BLaER1 treated with 17β-estradiol and CSF1 and Interleukin-3, amounts not matched to agents 10 nM and 100 nM (cell line): ENCODE results near the gene OSBPL10.
"Not testable (repeated sequence)": the region's sequence is repeated elsewhere in the genome, so short reads cannot be mapped to it uniquely, and the experiment has no call there.

Experiments
- H3K27ac ChIP-seq, 11 experiments: shearing (Covaris generic); formaldehyde crosslinking; 2 replicates each; pipeline ENCODE4 v1.8.1; 2022
- H3K27me3 ChIP-seq, 11 experiments: shearing (Covaris generic); formaldehyde crosslinking; 2 replicates each; pipeline ENCODE4 v1.8.1; 2022
- H3K36me3 ChIP-seq, 11 experiments: shearing (Covaris generic); formaldehyde crosslinking; 2 replicates each; pipeline ENCODE4 v1.8.1; 2022
- H3K4me1 ChIP-seq, 10 experiments: shearing (Covaris generic); formaldehyde crosslinking; 2 replicates each; pipeline ENCODE4 v1.8.1; 2022
- H3K4me2 ChIP-seq, 11 experiments: shearing (Covaris generic); formaldehyde crosslinking; 2 replicates each; pipeline ENCODE4 v1.8.1; 2022
- H3K4me3 ChIP-seq, 10 experiments: shearing (Covaris generic); formaldehyde crosslinking; 2 replicates each; pipeline ENCODE4 v1.8.1; 2022
- H3K9ac ChIP-seq, 11 experiments: shearing (Covaris generic); formaldehyde crosslinking; 2 replicates each; pipeline ENCODE4 v1.8.1; 2022
- H3K9me3 ChIP-seq, 11 experiments: shearing (Covaris generic); formaldehyde crosslinking; replicated peaks in 1 of 11; 2 replicates each; pipeline ENCODE4 v1.8.1; 2022
- H4K20me1 ChIP-seq, 11 experiments: shearing (Covaris generic); formaldehyde crosslinking; 2 replicates each; pipeline ENCODE4 v1.8.1; 2022
- Cebpa-rat ChIP-seq, 11 experiments: shearing (Covaris generic); IDR thresholded peaks; 2 replicates each; pipeline ENCODE4 v1.8.1; 2022

Gene OSBPL10

GRCh38 chr3:31790193-31791089, 190.6 kb downstream of the OSBPL10 start:
- 0 out of 22 replicates have a peak, but pooled peaks cover 0 to 2% (median 0%) of the 10 kb centered on the region in 11 experiments for H3K9me3 ChIP-seq
- no peaks in the 10 kb centered on the region for H4K20me1 ChIP-seq
- H3K9ac ChIP-seq, result no peak overlapping the region
- H3K27ac ChIP-seq, result no peak overlapping the region
- no peak overlapping the region for H3K4me2 ChIP-seq
- TF ChIP-seq Cebpa-rat (IDR thresholded peaks at IDR 0.05), result no peak
- H3K27me3 ChIP-seq, result no peaks in the 10 kb centered on the region
- no peaks in the 10 kb centered on the region for H3K4me1 ChIP-seq
- H3K36me3 ChIP-seq, result no peaks in the 10 kb centered on the region
- no peak overlapping the region for H3K4me3 ChIP-seq

- H3K36me3 ChIP-seq, result no peaks in the 10 kb centered on the region
- no peak overlapping the region for H3K9ac ChIP-seq
- no peaks in the 10 kb centered on the region for H3K27me3 ChIP-seq
- H3K4me2 ChIP-seq, result no peak overlapping the region
- no peaks in the 10 kb centered on the region for H3K4me1 ChIP-seq
- H3K4me3 ChIP-seq, result no peak overlapping the region
- H4K20me1 ChIP-seq, result no peaks in the 10 kb centered on the region
- TF ChIP-seq Cebpa-rat (IDR thresholded peaks at IDR 0.05), result no peak
- H3K9me3 ChIP-seq, result no peaks in the 10 kb centered on the region
- no peak overlapping the region for H3K27ac ChIP-seq
These were observed 191.6 kb downstream of the OSBPL10 start for GRCh38 chr3:31789429-31789828.

- no peaks in the 10 kb centered on the region for H4K20me1 ChIP-seq
- H3K4me2 ChIP-seq, result no peak overlapping the region
- peaks cover 0 to 6% (median 0%) of the 10 kb centered on the region in 11 experiments; a peak in 3 of 22 replicates for H3K9me3 ChIP-seq
- H3K4me3 ChIP-seq, result no peak overlapping the region
- no peak overlapping the region for H3K9ac ChIP-seq
- H3K36me3 ChIP-seq, result no peaks in the 10 kb centered on the region
- no peak overlapping the region for H3K27ac ChIP-seq
- TF ChIP-seq Cebpa-rat (IDR thresholded peaks at IDR 0.05), result no peak
- H3K4me1 ChIP-seq, result no peaks in the 10 kb centered on the region
- no peaks in the 10 kb centered on the region for H3K27me3 ChIP-seq
These were observed 195.3 kb downstream of the OSBPL10 start for GRCh38 chr3:31785734-31786133.

GRCh38 chr3:31785286-31785685, 195.8 kb downstream of the OSBPL10 start:
- Histone ChIP-seq H3K27ac (no peak overlapping the region), H3K27me3 (no peaks in the 10 kb centered on the region), H3K4me1 (no peaks in the 10 kb centered on the region), H3K9ac (no peak overlapping the region), H3K4me2 (no peak overlapping the region), H4K20me1 (no peaks in the 10 kb centered on the region), H3K36me3 (no peaks in the 10 kb centered on the region), H3K9me3 (peaks cover 0 to 6% (median 0%) of the 10 kb centered on the region in 11 experiments; a peak in 3 of 22 replicates), H3K4me3 (no peak overlapping the region)
- no peak for TF ChIP-seq Cebpa-rat (IDR thresholded peaks at IDR 0.05)

GRCh38 chr3:31783851-31784250, 197.2 kb downstream of the OSBPL10 start:
- H3K9me3 ChIP-seq, H3K4me2 ChIP-seq, H3K27me3 ChIP-seq, H4K20me1 ChIP-seq, H3K27ac ChIP-seq, H3K4me3 ChIP-seq, H3K4me1 ChIP-seq, H3K9ac ChIP-seq, H3K36me3 ChIP-seq: not testable (repeated sequence)

GRCh38 chr3:31782306-31782705, 198.8 kb downstream of the OSBPL10 start:
- not testable (repeated sequence) for H3K4me2 ChIP-seq

GRCh38 chr3:31779514-31779913, 201.5 kb downstream of the OSBPL10 start:
- Histone ChIP-seq H4K20me1 (no peaks in the 10 kb centered on the region), H3K9ac (no peak overlapping the region), H3K4me1 (no peaks in the 10 kb centered on the region), H3K4me2 (no peak overlapping the region), H3K4me3 (no peak overlapping the region), H3K36me3 (no peaks in the 10 kb centered on the region), H3K9me3 (peaks cover 0 to 23% (median 12%) of the 10 kb centered on the region in 11 experiments; a peak in 12 of 22 replicates), H3K27me3 (no peaks in the 10 kb centered on the region), H3K27ac (no peak overlapping the region)
- no peak for TF ChIP-seq Cebpa-rat (IDR thresholded peaks at IDR 0.05)

More at GRCh38 chr3:31782306-31782705, 198.8 kb downstream of the OSBPL10 start:
- H3K27me3 ChIP-seq, H3K4me1 ChIP-seq, H3K36me3 ChIP-seq, H4K20me1 ChIP-seq, H3K4me3 ChIP-seq, H3K27ac ChIP-seq, H3K9ac ChIP-seq: not testable (repeated sequence)
- H3K9me3 ChIP-seq, result peaks cover 0 to 23% (median 11%) of the 10 kb centered on the region in 11 experiments; a peak in 12 of 22 replicates

- no peaks in the 10 kb centered on the region for H3K36me3 ChIP-seq
- H3K27ac ChIP-seq, result no peak overlapping the region
- no peak overlapping the region for H3K9ac ChIP-seq
- TF ChIP-seq Cebpa-rat (IDR thresholded peaks at IDR 0.05), result no peak
- H3K27me3 ChIP-seq, result no peaks in the 10 kb centered on the region
- H3K9me3 ChIP-seq, result peaks cover 0 to 23% (median 12%) of the 10 kb centered on the region in 11 experiments; a peak in 12 of 22 replicates
- H3K4me1 ChIP-seq, result no peaks in the 10 kb centered on the region
- no peak overlapping the region for H3K4me3 ChIP-seq
- no peaks in the 10 kb centered on the region for H4K20me1 ChIP-seq
- H3K4me2 ChIP-seq, result no peak overlapping the region
These were observed 203.2 kb downstream of the OSBPL10 start for GRCh38 chr3:31777887-31778286.

- Histone ChIP-seq H4K20me1 (no peaks in the 10 kb centered on the region), H3K27me3 (no peaks in the 10 kb centered on the region), H3K9ac (no peak overlapping the region), H3K9me3 (peaks cover 0 to 23% (median 12%) of the 10 kb centered on the region in 11 experiments; a peak in 12 of 22 replicates), H3K36me3 (no peaks in the 10 kb centered on the region), H3K4me2 (no peak overlapping the region), H3K27ac (no peak overlapping the region), H3K4me1 (no peaks in the 10 kb centered on the region), H3K4me3 (no peak overlapping the region)
- TF ChIP-seq Cebpa-rat (IDR thresholded peaks at IDR 0.05), result no peak
These were observed 204.0 kb downstream of the OSBPL10 start for GRCh38 chr3:31777092-31777491.

- H3K4me3 ChIP-seq, result no peak overlapping the region
- no peak for TF ChIP-seq Cebpa-rat (IDR thresholded peaks at IDR 0.05)
- H3K36me3 ChIP-seq, result no peaks in the 10 kb centered on the region
- no peak overlapping the region for H3K9ac ChIP-seq
- H3K9me3 ChIP-seq, result peaks cover 0 to 18% (median 11%) of the 10 kb centered on the region in 11 experiments; a peak in 10 of 22 replicates
- H3K4me1 ChIP-seq, result no peaks in the 10 kb centered on the region
- no peak overlapping the region for H3K27ac ChIP-seq
- H3K27me3 ChIP-seq, result no peaks in the 10 kb centered on the region
- no peak overlapping the region for H3K4me2 ChIP-seq
- H4K20me1 ChIP-seq, result no peaks in the 10 kb centered on the region
These were observed 205.0 kb downstream of the OSBPL10 start for GRCh38 chr3:31776016-31776415.
